Activated CD4-positive, alpha-beta T cell treated with anti-CD3 and anti-CD28 coated beads for 1 hour (primary cell): ENCODE data around the gene SLBP.

Experiments
- DNase-seq: peaks from one replicate; pipeline ENCODE4 v3.0.0-alpha.2; 2020

The SLBP gene

GRCh38 chr4:1712216-1713002 lies at the start of gene SLBP:
Gene SLBP (minus strand): TSS chr4:1712319. CDS start chr4:1712188, 131 bp downstream.
- peak; percentile 98 for DNase-seq

GRCh38 chr4:1761130-1761689 lies 49.1 kb upstream of the SLBP start:
- no peak for DNase-seq

- DNase-seq: no peak
These were observed 48.5 kb upstream of the SLBP start for GRCh38 chr4:1760521-1761071.

GRCh38 chr4:1759818-1760223 lies 47.7 kb upstream of the SLBP start:
- DNase-seq: no peak

GRCh38 chr4:1759170-1759817 lies 47.2 kb upstream of the SLBP start:
- DNase-seq: no peak

- no peak for DNase-seq
These were observed 46.4 kb upstream of the SLBP start for GRCh38 chr4:1758306-1759121.

- DNase-seq: no peak
These were observed 45.7 kb upstream of the SLBP start for GRCh38 chr4:1757836-1758235.

GRCh38 chr4:1756893-1757779 lies 45.0 kb upstream of the SLBP start:
- no peak for DNase-seq

GRCh38 chr4:1756079-1756478 lies 44.0 kb upstream of the SLBP start:
- DNase-seq: no peak

- DNase-seq: no peak
These were observed 43.2 kb upstream of the SLBP start for GRCh38 chr4:1755297-1755696.

GRCh38 chr4:1754336-1754735 lies 42.2 kb upstream of the SLBP start:
- no peak for DNase-seq

- no peak for DNase-seq
These were observed 41.7 kb upstream of the SLBP start for GRCh38 chr4:1753697-1754311.

GRCh38 chr4:1753294-1753696 lies 41.2 kb upstream of the SLBP start:
- no peak for DNase-seq

- no peak for DNase-seq
These were observed 40.3 kb upstream of the SLBP start for GRCh38 chr4:1752284-1753041.

- DNase-seq: no peak
These were observed 39.8 kb upstream of the SLBP start for GRCh38 chr4:1751919-1752283.

- no peak for DNase-seq
These were observed 39.2 kb upstream of the SLBP start for GRCh38 chr4:1751155-1751918.

- no peak for DNase-seq
These were observed 38.4 kb upstream of the SLBP start for GRCh38 chr4:1750381-1751154.

GRCh38 chr4:1749826-1750225 lies 37.7 kb upstream of the SLBP start:
- DNase-seq: no peak

GRCh38 chr4:1749370-1749769 lies 37.3 kb upstream of the SLBP start:
- DNase-seq: no peak
